Vagina (tissue), 2 donors: ENCODE results near the gene SCARF1.
"Not testable (repeated sequence)": the region's sequence is repeated elsewhere in the genome, so short reads cannot be mapped to it uniquely, and the experiment has no call there.

Experiments used
- CTCF ChIP-seq, 3 experiments: fragments of 450-650 bp in 2 of 3; fragments of 200-600 bp in 1 of 3; sonication (generic) in 1 of 3; IDR thresholded peaks; one replicate each; pipeline ENCODE4 v1.5.1; 2017 to 2019; ENCODE audit warnings: antibody characterized with exemption in 3 of 3, mild to moderate bottlenecking in 2 of 3, moderate library complexity in 2 of 3
- POLR2A ChIP-seq, 2 donors: fragments of 450-650 bp; IDR thresholded peaks; one replicate each; pipeline ENCODE4 v1.6.1; 2017; ENCODE audit warnings: antibody characterized with exemption in 2 of 2, mild to moderate bottlenecking in 2 of 2, moderate library complexity in 2 of 2
- POLR2AphosphoS5 ChIP-seq, 2 donors: sonication (generic); formaldehyde crosslinking; IDR thresholded peaks; one replicate each; pipeline ENCODE4 v1.9.0; 2017; ENCODE audit warnings: antibody characterized with exemption in 2 of 2, mild to moderate bottlenecking in 2 of 2, low read depth in 1 of 2; ENCODE audit not compliant: insufficient read depth in 1 of 2

DNA sequence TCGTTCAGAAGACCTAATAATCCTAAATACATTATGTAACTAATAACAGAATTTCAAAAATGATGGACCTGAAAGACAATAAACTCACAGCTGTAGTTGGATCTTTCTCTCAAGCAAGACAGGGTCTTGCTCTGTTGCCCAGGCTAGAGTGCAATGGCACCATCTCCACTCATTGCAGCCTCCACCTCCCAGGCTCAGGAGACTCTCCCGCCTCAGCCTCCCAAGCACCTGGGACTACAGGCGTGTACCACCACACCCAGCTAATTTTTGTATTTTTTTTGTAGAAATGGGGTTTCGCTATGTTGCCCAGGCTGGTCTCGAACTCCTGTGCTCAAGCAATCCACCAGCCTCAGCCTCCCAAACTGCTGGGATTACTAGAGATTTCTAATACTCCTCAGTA lies 18.4 kb upstream of the SCARF1 start:
- TF ChIP-seq CTCF (IDR thresholded peaks at IDR 0.05); POLR2AphosphoS5 (IDR thresholded peaks at IDR 0.05; ENCODE audit: insufficient read depth in 1 of 2, low read depth in 1 of 2); POLR2A (IDR thresholded peaks at IDR 0.05): not testable (repeated sequence)
